Psoas muscle (tissue), 8 donors: ENCODE data around the gene AIF1. TPM values are rescaled to one million over a fixed set of nuclear protein-coding genes. Genes with fewer than 3 reads are reported as not detected.
A peak's percentile ranks its signal among the peaks of the same experiment; 100 is the strongest.

Experiments used
- ATAC-seq, 4 donors: fragments of 200-7000 bp; cut with Tn5 transposase; one replicate each; pipeline ENCODE4 v1.9.1; 2020; ENCODE audit warnings: moderate library complexity in 3 of 4, mild to moderate bottlenecking in 2 of 4
- DNase-seq, 2 donors: peaks; one replicate each; pipeline ENCODE4 v3.0.0-alpha.2; 2020
- H3K27ac ChIP-seq: fragments of 200-600 bp; one replicate; pipeline ENCODE4 v1.8.0; 2022
- H3K27me3 ChIP-seq, 3 donors: fragments of 200-600 bp in 1 of 3; one replicate each; pipeline versions ENCODE4 v1.6.1 to v1.8.0; 2013 to 2022; ENCODE audit warnings: low read length in 2 of 3, mild to moderate bottlenecking in 2 of 3, moderate library complexity in 1 of 3; ENCODE audit not compliant: insufficient read depth in 3 of 3
- H3K36me3 ChIP-seq, 2 donors: fragments of 200-600 bp in 1 of 2; one replicate each; pipeline versions ENCODE4 v1.6.1 to v1.8.0; 2013 to 2022; ENCODE audit warnings: low read depth in 1 of 2, mild to moderate bottlenecking in 1 of 2, moderate library complexity in 1 of 2; ENCODE audit not compliant: insufficient read depth in 1 of 2
- H3K4me1 ChIP-seq: fragments of 200-600 bp; one replicate; pipeline ENCODE4 v1.8.0; 2022
- H3K4me3 ChIP-seq: fragments of 200-600 bp; one replicate; pipeline ENCODE4 v1.8.0; 2022; ENCODE audit warnings: mild to moderate bottlenecking
- H3K9me3 ChIP-seq: fragments of 200-600 bp; one replicate; pipeline ENCODE4 v1.8.0; 2022
- CTCF ChIP-seq: fragments of 200-600 bp; IDR thresholded peaks from one replicate; pipeline ENCODE4 v1.8.0; 2022; ENCODE audit warnings: antibody characterized with exemption
- WGBS, 3 donors: extraction: QIAGEN DNeasy Blood & Tissue Kit; methylation state at CpG; one replicate each; pipeline versions ENCODE4 v1.1.6 to v1.1.7; 2013; 5-methylcytosine and 5-hydroxymethylcytosine counted together
- intact Hi-C, 2 donors: fragments of 100-400 bp; cut with DNase I; formaldehyde crosslinking; loops; one replicate each; pipeline versions ENCODE4 v1.11.0 to v1.14.2; 2022
- polyA plus RNA-seq, 3 donors: library from polyadenylated mRNA; stranded (reverse); fragments of 200-250 nt; gene quantifications; one replicate each; pipeline ENCODE4 v1.2.3, GENCODE V29; 2013
- total RNA-seq, 4 donors: library from RNA; stranded (reverse); fragmentation: NEBNext Ultra II Directional in 2 of 4; extraction: Animal tissue kit (Norgen Biotek cat#: 25700) in 2 of 4; gene quantifications; one replicate each; pipeline versions ENCODE4 v1.2.1 to v1.2.4, GENCODE V29; 2021 to 2023
- donor health status: healthy with polysubstance abuse.
- donor health status: DM: no; HTN: no; CAD: no; lungs with moderate emphysema.
- donor health status: Bipolar disorder and iron deficiency.
- donor health status: healthy.
- donor health status: DM: yes; HTN: yes; CAD: no.
- donor health status: DM: no; HTN: no; CAD: no.
- donor health status: DM: no; HTN: no; CAD: no.
- donor health status: DM: yes; HTN: yes; CAD: no.

The AIF1 gene
- total and polyA plus RNA-seq, 7 donors = 2.6 to 11.3 (median 4.9) TPM

GRCh38 chr6:31572041-31572911 lies 42.8 kb upstream of the AIF1 start, which contains the start of gene LTA:
Gene LTA, plus strand, starts transcription at chr6:31572289. Its CDS starts 454 bp downstream, at chr6:31572743.
- no peak within 1 kb of the TSS for H3K27ac ChIP-seq
- H3K36me3 ChIP-seq = no peaks in the 10 kb centered on the region
- no peaks in the 10 kb centered on the region for H3K9me3 ChIP-seq
- H3K4me1 ChIP-seq = no peaks in the 10 kb centered on the region
- WGBS, 3 donors = 78 to 84% (median 83%) methylated on average over 27 of the region's 27 CpGs
- DNase-seq (no peak), ATAC-seq (no peak)
- H3K27me3 ChIP-seq = peaks cover 0 to 2% (median 0%) of the 10 kb centered on the region in 3 donors
- H3K4me3 ChIP-seq = no peak within 1 kb of the TSS
- TF ChIP-seq CTCF = no peak
- intact Hi-C loops = no loop called here

DNA sequence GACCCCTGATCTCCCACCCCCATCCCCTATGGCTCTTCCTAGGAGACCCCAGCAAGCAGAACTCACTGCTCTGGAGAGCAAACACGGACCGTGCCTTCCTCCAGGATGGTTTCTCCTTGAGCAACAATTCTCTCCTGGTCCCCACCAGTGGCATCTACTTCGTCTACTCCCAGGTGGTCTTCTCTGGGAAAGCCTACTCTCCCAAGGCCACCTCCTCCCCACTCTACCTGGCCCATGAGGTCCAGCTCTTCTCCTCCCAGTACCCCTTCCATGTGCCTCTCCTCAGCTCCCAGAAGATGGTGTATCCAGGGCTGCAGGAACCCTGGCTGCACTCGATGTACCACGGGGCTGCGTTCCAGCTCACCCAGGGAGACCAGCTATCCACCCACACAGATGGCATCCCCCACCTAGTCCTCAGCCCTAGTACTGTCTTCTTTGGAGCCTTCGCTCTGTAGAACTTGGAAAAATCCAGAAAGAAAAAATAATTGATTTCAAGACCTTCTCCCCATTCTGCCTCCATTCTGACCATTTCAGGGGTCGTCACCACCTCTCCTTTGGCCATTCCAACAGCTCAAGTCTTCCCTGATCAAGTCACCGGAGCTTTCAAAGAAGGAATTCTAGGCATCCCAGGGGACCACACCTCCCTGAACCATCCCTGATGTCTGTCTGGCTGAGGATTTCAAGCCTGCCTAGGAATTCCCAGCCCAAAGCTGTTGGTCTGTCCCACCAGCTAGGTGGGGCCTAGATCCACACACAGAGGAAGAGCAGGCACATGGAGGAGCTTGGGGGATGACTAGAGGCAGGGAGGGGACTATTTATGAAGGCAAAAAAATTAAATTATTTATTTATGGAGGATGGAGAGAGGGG lies 41.6 kb upstream of the AIF1 start:
- H3K27me3 ChIP-seq = no peaks in the 10 kb centered on the region
- no peak overlapping the region for H3K4me3 ChIP-seq
- 84 to 86% (median 84%) methylated on average over 9 of the region's 9 CpGs for WGBS, 3 donors
- no peak for ATAC-seq
- no peaks in the 10 kb centered on the region for H3K4me1 ChIP-seq
- TF ChIP-seq CTCF = no peak
- H3K36me3 ChIP-seq = no peaks in the 10 kb centered on the region
- intact Hi-C loops = no loop called here
- no peak overlapping the region for H3K27ac ChIP-seq
- H3K9me3 ChIP-seq = no peaks in the 10 kb centered on the region
- no peak for DNase-seq

DNA sequence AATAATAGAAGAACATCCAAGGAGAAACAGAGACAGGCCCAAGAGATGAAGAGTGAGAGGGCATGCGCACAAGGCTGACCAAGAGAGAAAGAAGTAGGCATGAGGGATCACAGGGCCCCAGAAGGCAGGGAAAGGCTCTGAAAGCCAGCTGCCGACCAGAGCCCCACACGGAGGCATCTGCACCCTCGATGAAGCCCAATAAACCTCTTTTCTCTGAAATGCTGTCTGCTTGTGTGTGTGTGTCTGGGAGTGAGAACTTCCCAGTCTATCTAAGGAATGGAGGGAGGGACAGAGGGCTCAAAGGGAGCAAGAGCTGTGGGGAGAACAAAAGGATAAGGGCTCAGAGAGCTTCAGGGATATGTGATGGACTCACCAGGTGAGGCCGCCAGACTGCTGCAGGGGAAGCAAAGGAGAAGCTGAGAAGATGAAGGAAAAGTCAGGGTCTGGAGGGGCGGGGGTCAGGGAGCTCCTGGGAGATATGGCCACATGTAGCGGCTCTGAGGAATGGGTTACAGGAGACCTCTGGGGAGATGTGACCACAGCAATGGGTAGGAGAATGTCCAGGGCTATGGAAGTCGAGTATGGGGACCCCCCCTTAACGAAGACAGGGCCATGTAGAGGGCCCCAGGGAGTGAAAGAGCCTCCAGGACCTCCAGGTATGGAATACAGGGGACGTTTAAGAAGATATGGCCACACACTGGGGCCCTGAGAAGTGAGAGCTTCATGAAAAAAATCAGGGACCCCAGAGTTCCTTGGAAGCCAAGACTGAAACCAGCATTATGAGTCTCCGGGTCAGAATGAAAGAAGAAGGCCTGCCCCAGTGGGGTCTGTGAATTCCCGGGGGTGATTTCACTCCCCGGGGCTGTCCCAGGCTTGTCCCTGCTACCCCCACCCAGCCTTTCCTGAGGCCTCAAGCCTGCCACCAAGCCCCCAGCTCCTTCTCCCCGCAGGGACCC lies 40.6 kb upstream of the AIF1 start:
- no peak overlapping the region for H3K27ac ChIP-seq
- WGBS, 3 donors = 74 to 86% (median 80%) methylated on average over 14 of the region's 14 CpGs
- no peaks in the 10 kb centered on the region for H3K4me1 ChIP-seq
- DNase-seq = no peak
- H3K36me3 ChIP-seq = no peaks in the 10 kb centered on the region
- TF ChIP-seq CTCF = no peak
- H3K27me3 ChIP-seq = no peaks in the 10 kb centered on the region
- no peak overlapping the region for H3K4me3 ChIP-seq
- intact Hi-C loops = no loop called here
- H3K9me3 ChIP-seq = no peaks in the 10 kb centered on the region
- ATAC-seq = no peak

DNA sequence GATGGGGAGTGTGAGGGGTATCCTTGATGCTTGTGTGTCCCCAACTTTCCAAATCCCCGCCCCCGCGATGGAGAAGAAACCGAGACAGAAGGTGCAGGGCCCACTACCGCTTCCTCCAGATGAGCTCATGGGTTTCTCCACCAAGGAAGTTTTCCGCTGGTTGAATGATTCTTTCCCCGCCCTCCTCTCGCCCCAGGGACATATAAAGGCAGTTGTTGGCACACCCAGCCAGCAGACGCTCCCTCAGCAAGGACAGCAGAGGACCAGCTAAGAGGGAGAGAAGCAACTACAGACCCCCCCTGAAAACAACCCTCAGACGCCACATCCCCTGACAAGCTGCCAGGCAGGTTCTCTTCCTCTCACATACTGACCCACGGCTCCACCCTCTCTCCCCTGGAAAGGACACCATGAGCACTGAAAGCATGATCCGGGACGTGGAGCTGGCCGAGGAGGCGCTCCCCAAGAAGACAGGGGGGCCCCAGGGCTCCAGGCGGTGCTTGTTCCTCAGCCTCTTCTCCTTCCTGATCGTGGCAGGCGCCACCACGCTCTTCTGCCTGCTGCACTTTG lies 39.6 kb upstream of the AIF1 start, which contains the start of gene TNF:
TSS of gene TNF (plus strand) at position 231 of the 567 bp plus-strand sequence. CDS start at position 408, 177 bp downstream.
- ATAC-seq (peak in 2 of 4 donors; percentile 33 to 48), DNase-seq (peak; percentile 56 to 71)

More for the DNA sequence above, 39.6 kb upstream of the AIF1 start, which contains the start of gene TNF:
- no peaks in the 10 kb centered on the region for H3K4me1 ChIP-seq
- H3K36me3 ChIP-seq = no peaks in the 10 kb centered on the region
- no peak within 1 kb of the TSS for H3K27ac ChIP-seq
- intact Hi-C loops = no loop called here
- TF ChIP-seq CTCF = no peak
- 49 to 54% (median 50%) methylated on average over 18 to 19 of the region's 19 CpGs for WGBS, 3 donors
- H3K27me3 ChIP-seq = no peaks in the 10 kb centered on the region
- H3K9me3 ChIP-seq = no peaks in the 10 kb centered on the region
- H3K4me3 ChIP-seq = peak within 1 kb of the TSS; percentile 54
